AG10803 (cell line): ENCODE measurements around the gene CACNG6.

ENCODE experiments used
- DNase-seq: peaks from one replicate; pipeline ENCODE4 v3.0.0; 2010; ENCODE audit warnings: low read depth
- H3K4me3 ChIP-seq: 2 replicates; pipeline ENCODE4 v1.5.1; 2011; ENCODE audit warnings: mild to moderate bottlenecking, low read length, control low read depth
- CTCF ChIP-seq: conservative IDR thresholded peaks from 2 replicates; pipeline ENCODE4 v1.5.1; 2011; ENCODE audit warnings: mild to moderate bottlenecking, low read length, control low read depth, inconsistent platforms

CACNG6 gene

GRCh38 chr19:54014920-54015560, 23.6 kb downstream of the CACNG6 start:
- H3K4me3 ChIP-seq, result no peak overlapping the region
- DNase-seq, result no peak
- no peak for TF ChIP-seq CTCF

GRCh38 chr19:54017261-54017660, 25.8 kb downstream of the CACNG6 start:
- H3K4me3 ChIP-seq, result no peak overlapping the region
- no peak for TF ChIP-seq CTCF
- DNase-seq, result peak; percentile 12

GRCh38 chr19:54021363-54021762, 29.9 kb downstream of the CACNG6 start:
- no peak for DNase-seq
- no peak overlapping the region for H3K4me3 ChIP-seq
- TF ChIP-seq CTCF, result no peak

GRCh38 chr19:54021932-54022331, 30.5 kb downstream of the CACNG6 start:
- no peak for TF ChIP-seq CTCF
- H3K4me3 ChIP-seq, result no peak overlapping the region
- DNase-seq, result no peak

GRCh38 chr19:54023191-54023590, 31.8 kb downstream of the CACNG6 start:
- no peak for DNase-seq
- no peak for TF ChIP-seq CTCF
- H3K4me3 ChIP-seq, result no peak overlapping the region

- no peak for TF ChIP-seq CTCF
- H3K4me3 ChIP-seq, result no peak overlapping the region
- DNase-seq, result no peak
These were observed 33.2 kb downstream of the CACNG6 start for GRCh38 chr19:54024660-54025059.

GRCh38 chr19:54026656-54027055, 35.2 kb downstream of the CACNG6 start:
- no peak for TF ChIP-seq CTCF
- no peak overlapping the region for H3K4me3 ChIP-seq
- no peak for DNase-seq
